ENCODE results near the gene C16orf90. TPM values are rescaled to one million over a fixed set of nuclear protein-coding genes. Genes with fewer than 3 reads are reported as not detected.

Gene C16orf90
- total RNA-seq, 1 donor from 2014 or later: not detected

DNA sequence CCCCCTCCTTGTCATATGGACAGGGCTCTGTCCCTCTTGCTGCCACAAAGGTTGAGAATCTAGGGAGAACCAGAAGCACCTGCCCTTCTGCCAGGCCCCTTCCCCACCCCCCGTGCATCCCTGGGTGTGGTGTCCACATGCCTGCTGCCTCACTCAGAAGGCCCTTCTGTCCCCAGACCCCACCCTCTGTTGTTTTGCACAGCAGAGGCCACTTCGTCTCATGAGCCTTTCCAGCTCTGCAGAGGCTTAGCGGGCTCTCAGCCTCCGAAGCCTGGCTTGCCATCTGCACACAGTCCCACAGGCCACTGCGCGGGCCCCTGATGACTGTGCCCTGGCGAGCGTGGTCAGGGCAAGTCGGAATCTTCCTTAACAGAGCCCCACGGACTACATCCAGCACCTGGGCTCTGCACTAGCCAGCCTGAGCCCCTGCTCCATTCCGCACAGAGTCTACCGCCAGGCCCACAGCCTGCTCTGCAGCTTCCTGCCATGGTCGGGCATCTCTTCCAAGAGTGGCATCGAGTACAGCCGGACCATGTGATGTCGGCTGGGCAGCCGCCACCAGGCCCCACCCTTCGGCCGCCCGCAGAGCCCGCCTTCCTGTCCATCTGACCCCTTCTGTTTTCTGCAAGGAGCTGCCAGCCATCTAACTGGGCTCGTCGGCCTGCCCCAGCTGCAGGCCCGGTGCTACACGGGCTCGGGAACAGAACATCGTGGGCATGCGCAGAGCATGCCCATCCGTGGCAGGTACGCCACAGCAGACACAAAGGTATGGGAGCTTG, 10.8 kb downstream of the C16orf90 start:
- TF ChIP-seq, protein P1, sequence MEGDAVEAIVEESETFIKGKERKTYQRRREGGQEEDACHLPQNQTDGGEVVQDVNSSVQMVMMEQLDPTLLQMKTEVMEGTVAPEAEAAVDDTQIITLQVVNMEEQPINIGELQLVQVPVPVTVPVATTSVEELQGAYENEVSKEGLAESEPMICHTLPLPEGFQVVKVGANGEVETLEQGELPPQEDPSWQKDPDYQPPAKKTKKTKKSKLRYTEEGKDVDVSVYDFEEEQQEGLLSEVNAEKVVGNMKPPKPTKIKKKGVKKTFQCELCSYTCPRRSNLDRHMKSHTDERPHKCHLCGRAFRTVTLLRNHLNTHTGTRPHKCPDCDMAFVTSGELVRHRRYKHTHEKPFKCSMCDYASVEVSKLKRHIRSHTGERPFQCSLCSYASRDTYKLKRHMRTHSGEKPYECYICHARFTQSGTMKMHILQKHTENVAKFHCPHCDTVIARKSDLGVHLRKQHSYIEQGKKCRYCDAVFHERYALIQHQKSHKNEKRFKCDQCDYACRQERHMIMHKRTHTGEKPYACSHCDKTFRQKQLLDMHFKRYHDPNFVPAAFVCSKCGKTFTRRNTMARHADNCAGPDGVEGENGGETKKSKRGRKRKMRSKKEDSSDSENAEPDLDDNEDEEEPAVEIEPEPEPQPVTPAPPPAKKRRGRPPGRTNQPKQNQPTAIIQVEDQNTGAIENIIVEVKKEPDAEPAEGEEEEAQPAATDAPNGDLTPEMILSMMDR (IDR thresholded peaks at IDR 0.05; ENCODE audit: insufficient read depth, low read depth, low read length): no peak
- no peak for TF ChIP-seq EZH2 (IDR thresholded peaks at IDR 0.05; ENCODE audit: insufficient read depth, low read length)
- H3K27ac ChIP-seq (ENCODE audit: low read depth, low read length): no peak overlapping the region
- H3K27me3 Mint-ChIP-seq (ENCODE audit: low read depth, unreplicated experiment): no peaks in the 10 kb centered on the region
- H3K4me3 Mint-ChIP-seq (ENCODE audit: unreplicated experiment): no peak overlapping the region
- peaks cover 32% of the 10 kb centered on the region for H3K36me3 Mint-ChIP-seq (ENCODE audit: low read depth, unreplicated experiment)
- no peak overlapping the region for H3K4me3 ChIP-seq (ENCODE audit: insufficient read depth, low read depth, low read length)
- no peak overlapping the region for H3K27ac Mint-ChIP-seq (ENCODE audit: unreplicated experiment)
- FAIRE-seq (no peak), DNase-seq (ENCODE audit: low read depth) (no peak)
- peaks cover 6% of the 10 kb centered on the region for H3K79me2 ChIP-seq (ENCODE audit: insufficient read depth, low read length)
- no peak overlapping the region for H3K9ac ChIP-seq (ENCODE audit: low read length)
- H3K4me1 Mint-ChIP-seq (ENCODE audit: low read depth, unreplicated experiment): peaks cover 15% of the 10 kb centered on the region
- no peak overlapping the region for H2AFZ ChIP-seq (ENCODE audit: low read depth, low read length)
- H3K27me3 ChIP-seq (ENCODE audit: insufficient read depth, low read length): no peaks in the 10 kb centered on the region
- H3K4me1 ChIP-seq (ENCODE audit: insufficient read depth, low read length): peaks cover 5% of the 10 kb centered on the region
- no peak overlapping the region for H3K4me2 ChIP-seq (ENCODE audit: low read length)
- H3K36me3 ChIP-seq (ENCODE audit: insufficient read depth, low read length): peaks cover 13% of the 10 kb centered on the region
- peaks cover 4% of the 10 kb centered on the region for H3K9me3 Mint-ChIP-seq (ENCODE audit: unreplicated experiment)
- H4K20me1 ChIP-seq (ENCODE audit: insufficient read depth, low read length): peaks cover 36% of the 10 kb centered on the region
- H3K9me3 ChIP-seq (ENCODE audit: insufficient read depth, low read depth, low read length): no peaks in the 10 kb centered on the region

DNA sequence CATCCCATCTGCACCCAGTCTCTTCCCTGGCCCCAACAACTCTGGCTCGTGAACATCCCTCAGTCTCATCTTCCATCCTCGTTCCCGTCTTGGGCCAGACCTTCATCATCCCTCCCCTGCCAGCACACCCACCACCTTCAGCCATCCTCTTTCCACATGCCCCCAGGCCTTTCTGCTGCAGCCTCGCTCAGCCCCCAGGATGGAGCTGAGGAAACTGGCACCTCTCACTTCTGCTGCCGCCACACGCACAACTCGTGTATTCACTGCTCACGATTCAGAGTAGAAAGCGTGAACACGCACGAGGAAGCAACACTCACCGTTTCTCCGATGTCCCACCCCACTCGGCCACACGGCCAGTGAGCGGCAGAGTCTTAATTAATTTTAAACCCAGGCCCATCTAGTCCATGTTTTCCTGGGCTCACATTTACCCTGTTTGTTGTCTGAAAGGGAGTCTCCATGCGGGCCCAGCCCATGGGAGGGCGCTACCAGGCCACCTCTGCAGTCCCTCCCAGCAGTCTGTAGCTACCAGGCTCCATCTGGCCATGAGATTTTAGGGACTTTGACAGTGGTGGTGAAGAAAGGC, 12.5 kb downstream of the C16orf90 start:
- H3K36me3 ChIP-seq (ENCODE audit: insufficient read depth, low read length): peaks cover 18% of the 10 kb centered on the region
- peaks cover 5% of the 10 kb centered on the region for H3K4me1 ChIP-seq (ENCODE audit: insufficient read depth, low read length)
- DNase-seq (ENCODE audit: low read depth) (no peak), FAIRE-seq (no peak)
- TF ChIP-seq, protein P1 (IDR thresholded peaks at IDR 0.05; ENCODE audit: insufficient read depth, low read depth, low read length): no peak
- TF ChIP-seq EZH2 (IDR thresholded peaks at IDR 0.05; ENCODE audit: insufficient read depth, low read length): no peak
- no peak overlapping the region for H3K9ac ChIP-seq (ENCODE audit: low read length)
- H3K27ac Mint-ChIP-seq (ENCODE audit: unreplicated experiment): peak overlapping the region; percentile 63
- H3K4me2 ChIP-seq (ENCODE audit: low read length): no peak overlapping the region
- no peak overlapping the region for H3K27ac ChIP-seq (ENCODE audit: low read depth, low read length)
- peaks cover 51% of the 10 kb centered on the region for H4K20me1 ChIP-seq (ENCODE audit: insufficient read depth, low read length)
- peak overlapping the region; percentile 30 for H3K4me3 Mint-ChIP-seq (ENCODE audit: unreplicated experiment)
- peaks cover 4% of the 10 kb centered on the region for H3K9me3 Mint-ChIP-seq (ENCODE audit: unreplicated experiment)
- H3K36me3 Mint-ChIP-seq (ENCODE audit: low read depth, unreplicated experiment): peaks cover 38% of the 10 kb centered on the region
- peaks cover 15% of the 10 kb centered on the region for H3K4me1 Mint-ChIP-seq (ENCODE audit: low read depth, unreplicated experiment)
- H3K4me3 ChIP-seq (ENCODE audit: insufficient read depth, low read depth, low read length): no peak overlapping the region
- no peaks in the 10 kb centered on the region for H3K27me3 Mint-ChIP-seq (ENCODE audit: low read depth, unreplicated experiment)
- no peaks in the 10 kb centered on the region for H3K27me3 ChIP-seq (ENCODE audit: insufficient read depth, low read length)
- H2AFZ ChIP-seq (ENCODE audit: low read depth, low read length): no peak overlapping the region
- peaks cover 21% of the 10 kb centered on the region for H3K79me2 ChIP-seq (ENCODE audit: insufficient read depth, low read length)
- H3K9me3 ChIP-seq (ENCODE audit: insufficient read depth, low read depth, low read length): no peaks in the 10 kb centered on the region

Data from astrocyte (in vitro differentiated cells and primary cell).